A549 (cell line): Measurements from ENCODE around the gene SHISA3. TPM values are rescaled to one million over a fixed set of nuclear protein-coding genes. Genes with fewer than 3 reads are reported as not detected.

Source experiments
- ATAC-seq, 2 experiments: fragments of 200-7000 bp in 1 of 2; fragments of >200 bp in 1 of 2; cut with Nextera tagmentation in 1 of 2; cut with Tn5 transposase in 1 of 2; 3 replicates each; pipeline versions ENCODE4 v1.8.0 to v1.9.1; 2018 to 2020; ENCODE audit warnings: mild to moderate bottlenecking in 1 of 2, moderate library complexity in 1 of 2
- CTCF ChIA-PET: fragments of 300-600 bp; sonication (Branson Sonifier 250); formaldehyde crosslinking; extraction: SDS; loops from one replicate; lab custom pipeline; 2021; ENCODE audit warnings: antibody characterized with exemption, inconsistent platforms; lab: Yijun Ruan, JAX
- POLR2A ChIA-PET: fragments of 350-600 bp; formaldehyde crosslinking; extraction: SDS; loops from one replicate; lab custom pipeline; 2021; ENCODE audit warnings: antibody characterized with exemption, inconsistent platforms; lab: Yijun Ruan, JAX
- DNase-seq, 2 experiments: peaks; one replicate each; pipeline versions ENCODE4 v3.0.0 to v3.0.0-alpha.2; 2011 to 2016; ENCODE audit warnings: low read depth in 1 of 2, low spot score in 1 of 2
- FAIRE-seq: peaks from 2 replicates; lab custom pipeline; 2011; peaks lifted over from hg19 to GRCh38; lab: Jason Lieb, UNC
- H3K27ac ChIP-seq, 2 experiments: fragments of >200 bp; sonication (Bioruptor Twin); formaldehyde crosslinking; 3 replicates each; pipeline ENCODE4 v1.5.1; 2016 to 2017
- H3K4me1 ChIP-seq: fragments of >200 bp; sonication (Bioruptor Twin); formaldehyde crosslinking; 3 replicates; pipeline ENCODE4 v1.6.1; 2016
- H3K4me2 ChIP-seq: fragments of >200 bp; sonication (Bioruptor Twin); formaldehyde crosslinking; 3 replicates; pipeline ENCODE4 v1.6.1; 2016
- H3K4me3 ChIP-seq: fragments of >200 bp; sonication (Bioruptor Twin); formaldehyde crosslinking; 3 replicates; pipeline ENCODE4 v1.5.1; 2016
- H3K9me3 ChIP-seq: fragments of >200 bp; sonication (Bioruptor Twin); formaldehyde crosslinking; 3 replicates; pipeline ENCODE4 v1.6.1; 2016
- BCL3 ChIP-seq: fragments of >200 bp; sonication (Bioruptor Twin); formaldehyde crosslinking; IDR thresholded peaks from 3 replicates; pipeline ENCODE4 v1.6.1; 2016
- CBX2 ChIP-seq: fragments of 200-600 bp; sonication (generic); IDR thresholded peaks from 2 replicates; pipeline ENCODE4 v1.6.1; 2016; ENCODE audit warnings: low read depth, mild to moderate bottlenecking, borderline replicate concordance
- CEBPB ChIP-seq, 2 experiments: fragments of >200 bp in 1 of 2; sonication (Bioruptor Twin) in 1 of 2; formaldehyde crosslinking in 1 of 2; IDR thresholded peaks; 2 replicates each; pipeline ENCODE4 v1.6.1; 2012 to 2016
- CHD2 ChIP-seq: fragments of 150-350 bp; IDR thresholded peaks from 2 replicates; pipeline ENCODE4 v1.6.1; 2014; ENCODE audit warnings: low read length; ENCODE audit not compliant: partially characterized antibody
- EHF ChIP-seq: fragments of 250-450 bp; sonication (Bioruptor Pico); IDR thresholded peaks from 2 replicates; pipeline ENCODE4 v1.5.0; 2020; ENCODE audit warnings: mild to moderate bottlenecking
- EP300 ChIP-seq, 2 experiments: fragments of >200 bp; sonication (Bioruptor Twin); formaldehyde crosslinking; IDR thresholded peaks; 2 replicates in 1 of 2; 3 replicates in 1 of 2; pipeline ENCODE4 v1.6.1; 2016 to 2017
- FOSB ChIP-seq: fragments of 250-450 bp; sonication (Bioruptor Pico); IDR thresholded peaks from 2 replicates; pipeline ENCODE4 v1.5.0; 2020; ENCODE audit warnings: mild to moderate bottlenecking, moderate library complexity
- FOXS1 ChIP-seq: fragments of 250-450 bp; sonication (Bioruptor Pico); IDR thresholded peaks from 2 replicates; pipeline ENCODE4 v1.5.0; 2020; ENCODE audit warnings: mild to moderate bottlenecking, moderate library complexity
- GATA3 ChIP-seq: IDR thresholded peaks from 2 replicates; pipeline ENCODE4 v1.6.1; 2012; ENCODE audit warnings: borderline replicate concordance
- HOXA7 ChIP-seq: fragments of 250-450 bp; sonication (Bioruptor Pico); IDR thresholded peaks from 2 replicates; pipeline ENCODE4 v1.5.0; 2020; ENCODE audit warnings: mild to moderate bottlenecking, moderate library complexity
- HOXB13 ChIP-seq: fragments of 250-450 bp; sonication (Bioruptor Pico); IDR thresholded peaks from 2 replicates; pipeline ENCODE4 v1.5.0; 2020; ENCODE audit warnings: low read depth, mild to moderate bottlenecking, moderate library complexity
- JUNB ChIP-seq: fragments of >200 bp; sonication (Bioruptor Twin); formaldehyde crosslinking; IDR thresholded peaks from 2 replicates; pipeline ENCODE4 v1.6.1; 2016
- MAFK ChIP-seq: fragments of 450-650 bp; IDR thresholded peaks from 2 replicates; pipeline ENCODE4 v1.6.1; 2014; ENCODE audit not compliant: partially characterized antibody
- MYC ChIP-seq: IDR thresholded peaks from 2 replicates; pipeline ENCODE4 v1.6.1; 2012; ENCODE audit warnings: mild to moderate bottlenecking, inconsistent platforms, low read length, improper control_type of control experiment, borderline replicate concordance
- NR3C1 ChIP-seq: fragments of >200 bp; sonication (Bioruptor Twin); formaldehyde crosslinking; IDR thresholded peaks from 3 replicates; pipeline ENCODE4 v1.6.1; 2017
- PHF8 ChIP-seq: fragments of 200-600 bp; sonication (generic); IDR thresholded peaks from 2 replicates; pipeline ENCODE4 v1.6.1; 2016; ENCODE audit warnings: low read depth, mild to moderate bottlenecking, antibody characterized with exemption, moderate library complexity, borderline replicate concordance
- POLR2AphosphoS2 ChIP-seq: conservative IDR thresholded peaks from 2 replicates; pipeline ENCODE4 v1.6.1; 2012; ENCODE audit warnings: low read length, improper control_type of control experiment, inconsistent platforms
- RCOR1 ChIP-seq: fragments of 150-350 bp; IDR thresholded peaks from 2 replicates; pipeline ENCODE4 v1.6.1; 2014; ENCODE audit warnings: antibody characterized with exemption, low read length, low read depth
- SMC3 ChIP-seq: fragments of >200 bp; sonication (Bioruptor Twin); formaldehyde crosslinking; IDR thresholded peaks from 3 replicates; pipeline ENCODE4 v1.6.1; 2018; ENCODE audit warnings: inconsistent platforms
- TP53 ChIP-seq: fragments of 250-450 bp; sonication (Bioruptor Pico); IDR thresholded peaks from 2 replicates; pipeline ENCODE4 v1.5.0; 2021; ENCODE audit warnings: mild to moderate bottlenecking, moderate library complexity
- ZNF302 ChIP-seq: fragments of 250-450 bp; sonication (Bioruptor Pico); IDR thresholded peaks from 2 replicates; pipeline ENCODE4 v1.9.0; 2021; ENCODE audit warnings: inconsistent platforms, mild to moderate bottlenecking, moderate library complexity
- ZSCAN20 ChIP-seq: fragments of 250-450 bp; sonication (Bioruptor Pico); IDR thresholded peaks from 2 replicates; pipeline ENCODE4 v1.8.0; 2022; ENCODE audit warnings: mild to moderate bottlenecking, moderate library complexity
- WGBS: methylation state at CpG from one replicate; pipeline ENCODE4 v1.1.6; 2017; ENCODE audit errors: missing lambda C conversion rate; 5-methylcytosine and 5-hydroxymethylcytosine counted together
- polyA plus RNA-seq, 4 experiments: library from polyadenylated mRNA; depleted of rRNA in 3 of 4; stranded (reverse); fragments of >200 nt; fragmentation: RNase III in 1 of 4; extraction: RNeasy Plus Mini Kit Qiagen cat#74134 plus additional on column Dnase treatment in 1 of 4; gene quantifications; 2 replicates in 3 of 4; 3 replicates in 1 of 4; pipeline ENCODE4 v1.2.3, GENCODE V29; 2011 to 2017
- TF ChIP-seq, protein P1 (sequence below): fragments of >200 bp; sonication (Bioruptor Twin); formaldehyde crosslinking; IDR thresholded peaks from 3 replicates; pipeline ENCODE4 v1.5.1; 2016
- TF ChIP-seq, protein P2 (sequence below): fragments of 250-450 bp; sonication (Bioruptor Pico); IDR thresholded peaks from 2 replicates; pipeline ENCODE4 v1.5.0; 2021; ENCODE audit warnings: mild to moderate bottlenecking, moderate library complexity, borderline replicate concordance
- TF ChIP-seq, protein P3 (sequence below): IDR thresholded peaks from 2 replicates; pipeline ENCODE4 v1.6.1; 2012

Gene SHISA3
- polyA plus RNA-seq, 2 of the 4 experiments (the other 2 are of a cell fraction) = not detected

- TF ChIP-seq BCL3 (no peak), TP53 (no peak), HOXA7 (CRISPR knock-in tag) (no peak), CEBPB (IDR thresholded peaks at IDR 0.05) (no peak), RCOR1 (no peak)
- TF ChIP-seq, protein P1, sequence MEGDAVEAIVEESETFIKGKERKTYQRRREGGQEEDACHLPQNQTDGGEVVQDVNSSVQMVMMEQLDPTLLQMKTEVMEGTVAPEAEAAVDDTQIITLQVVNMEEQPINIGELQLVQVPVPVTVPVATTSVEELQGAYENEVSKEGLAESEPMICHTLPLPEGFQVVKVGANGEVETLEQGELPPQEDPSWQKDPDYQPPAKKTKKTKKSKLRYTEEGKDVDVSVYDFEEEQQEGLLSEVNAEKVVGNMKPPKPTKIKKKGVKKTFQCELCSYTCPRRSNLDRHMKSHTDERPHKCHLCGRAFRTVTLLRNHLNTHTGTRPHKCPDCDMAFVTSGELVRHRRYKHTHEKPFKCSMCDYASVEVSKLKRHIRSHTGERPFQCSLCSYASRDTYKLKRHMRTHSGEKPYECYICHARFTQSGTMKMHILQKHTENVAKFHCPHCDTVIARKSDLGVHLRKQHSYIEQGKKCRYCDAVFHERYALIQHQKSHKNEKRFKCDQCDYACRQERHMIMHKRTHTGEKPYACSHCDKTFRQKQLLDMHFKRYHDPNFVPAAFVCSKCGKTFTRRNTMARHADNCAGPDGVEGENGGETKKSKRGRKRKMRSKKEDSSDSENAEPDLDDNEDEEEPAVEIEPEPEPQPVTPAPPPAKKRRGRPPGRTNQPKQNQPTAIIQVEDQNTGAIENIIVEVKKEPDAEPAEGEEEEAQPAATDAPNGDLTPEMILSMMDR = no peak
Measured at GRCh38 chr4:42440083-42440482, 42.8 kb downstream of the SHISA3 start (continued).

DNA sequence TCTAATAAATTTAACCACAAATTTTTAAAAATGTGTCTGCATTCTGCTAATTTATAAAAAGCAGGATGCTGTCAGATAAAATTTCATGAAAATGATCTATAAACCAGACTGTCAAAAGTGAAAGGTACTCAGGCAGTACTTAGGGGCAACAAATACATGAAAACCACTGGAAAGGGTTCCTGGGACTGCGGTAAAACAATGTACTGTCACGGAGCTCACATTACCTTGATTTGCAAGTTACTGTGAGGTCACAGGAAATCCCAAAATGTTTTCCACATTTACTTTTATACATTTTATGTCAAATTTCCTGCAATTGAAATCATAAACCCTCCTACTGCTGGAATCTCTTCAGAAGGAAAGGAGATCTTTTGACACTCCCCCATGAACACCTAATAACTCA, 45.3 kb downstream of the SHISA3 start:
- CTCF ChIA-PET = no interaction called here
- no peak for DNase-seq
- Histone ChIP-seq H3K9me3 (no peaks in the 10 kb centered on the region), H3K4me1 (no peaks in the 10 kb centered on the region), H3K27ac (no peak overlapping the region), H3K4me3 (no peak overlapping the region), H3K4me2 (no peak overlapping the region)
- WGBS = 54% methylated on average over 2 of the region's 2 CpGs
- TF ChIP-seq CEBPB (IDR thresholded peaks at IDR 0.05) (no peak), EHF (CRISPR knock-in tag) (no peak), JUNB (no peak), PHF8 (no peak), ZNF302 (CRISPR knock-in tag) (no peak), ZSCAN20 (no peak), FOXS1 (CRISPR knock-in tag) (no peak), TP53 (no peak), CBX2 (no peak), RCOR1 (no peak), NR3C1 (no peak)
- FAIRE-seq = no peak
- POLR2A ChIA-PET = no interaction called here
- ATAC-seq = no peak

- FAIRE-seq = no peak
- CTCF ChIA-PET = no interaction called here
Measured at GRCh38 chr4:42445038-42445437, 47.8 kb downstream of the SHISA3 start.

More at GRCh38 chr4:42445038-42445437, 47.8 kb downstream of the SHISA3 start:
- Histone ChIP-seq H3K4me1 (no peaks in the 10 kb centered on the region), H3K4me2 (no peak overlapping the region), H3K27ac (no peak overlapping the region), H3K4me3 (no peak overlapping the region), H3K9me3 (no peaks in the 10 kb centered on the region)
- POLR2A ChIA-PET = no interaction called here
- WGBS = 56% methylated on average over 5 of the region's 5 CpGs
- DNase-seq (no peak), ATAC-seq (no peak)
- TF ChIP-seq POLR2AphosphoS2 = no peak
- TF ChIP-seq, protein P2, sequence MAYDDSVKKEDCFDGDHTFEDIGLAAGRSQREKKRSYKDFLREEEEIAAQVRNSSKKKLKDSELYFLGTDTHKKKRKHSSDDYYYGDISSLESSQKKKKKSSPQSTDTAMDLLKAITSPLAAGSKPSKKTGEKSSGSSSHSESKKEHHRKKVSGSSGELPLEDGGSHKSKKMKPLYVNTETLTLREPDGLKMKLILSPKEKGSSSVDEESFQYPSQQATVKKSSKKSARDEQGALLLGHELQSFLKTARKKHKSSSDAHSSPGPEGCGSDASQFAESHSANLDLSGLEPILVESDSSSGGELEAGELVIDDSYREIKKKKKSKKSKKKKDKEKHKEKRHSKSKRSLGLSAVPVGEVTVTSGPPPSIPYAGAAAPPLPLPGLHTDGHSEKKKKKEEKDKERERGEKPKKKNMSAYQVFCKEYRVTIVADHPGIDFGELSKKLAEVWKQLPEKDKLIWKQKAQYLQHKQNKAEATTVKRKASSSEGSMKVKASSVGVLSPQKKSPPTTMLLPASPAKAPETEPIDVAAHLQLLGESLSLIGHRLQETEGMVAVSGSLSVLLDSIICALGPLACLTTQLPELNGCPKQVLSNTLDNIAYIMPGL (CRISPR knock-in tag) = no peak
- no peak for TF ChIP-seq RCOR1
- no peak for TF ChIP-seq EP300 (IDR thresholded peaks at IDR 0.05)
- TF ChIP-seq SMC3 = no peak
- no peak for TF ChIP-seq CEBPB (IDR thresholded peaks at IDR 0.05)
- no peak for TF ChIP-seq EHF (CRISPR knock-in tag)
- no peak for TF ChIP-seq MYC
- no peak for TF ChIP-seq FOSB (CRISPR knock-in tag)
- TF ChIP-seq, protein P3, sequence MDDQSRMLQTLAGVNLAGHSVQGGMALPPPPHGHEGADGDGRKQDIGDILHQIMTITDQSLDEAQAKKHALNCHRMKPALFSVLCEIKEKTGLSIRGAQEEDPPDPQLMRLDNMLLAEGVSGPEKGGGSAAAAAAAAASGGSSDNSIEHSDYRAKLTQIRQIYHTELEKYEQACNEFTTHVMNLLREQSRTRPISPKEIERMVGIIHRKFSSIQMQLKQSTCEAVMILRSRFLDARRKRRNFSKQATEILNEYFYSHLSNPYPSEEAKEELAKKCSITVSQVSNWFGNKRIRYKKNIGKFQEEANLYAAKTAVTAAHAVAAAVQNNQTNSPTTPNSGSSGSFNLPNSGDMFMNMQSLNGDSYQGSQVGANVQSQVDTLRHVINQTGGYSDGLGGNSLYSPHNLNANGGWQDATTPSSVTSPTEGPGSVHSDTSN = no peak
- TF ChIP-seq MAFK = no peak
- no peak for TF ChIP-seq TP53
- no peak for TF ChIP-seq CBX2
- no peak for TF ChIP-seq HOXB13
- no peak for TF ChIP-seq CHD2
- TF ChIP-seq GATA3 = no peak
